Right atrium auricular region (tissue), 2 donors: ENCODE data around the gene PAX2. TPM values are rescaled to one million over a fixed set of nuclear protein-coding genes. Genes with fewer than 3 reads are reported as not detected.

Experiments
- DNase-seq: peaks from one replicate; pipeline ENCODE4 v3.0.0-alpha.2; 2019; ENCODE audit warnings: low spot score
- H3K27ac ChIP-seq, 2 donors: fragments of 200-600 bp; sonication (generic); 1 replicate in 1 of 2; 2 replicates in 1 of 2; pipeline ENCODE4 v1.5.1; 2016 to 2019
- H3K27me3 ChIP-seq, 2 donors: fragments of 200-600 bp; sonication (generic); one replicate each; pipeline versions ENCODE4 v1.5.1 to v1.6.0; 2017 to 2019
- H3K36me3 ChIP-seq: fragments of 200-600 bp; sonication (generic); one replicate; pipeline ENCODE4 v1.5.1; 2016
- H3K4me1 ChIP-seq, 2 donors: fragments of 200-600 bp; sonication (generic); one replicate each; pipeline versions ENCODE4 v1.5.1 to v1.6.0; 2017 to 2019
- H3K4me3 ChIP-seq, 2 donors: fragments of 200-600 bp; sonication (generic); 1 replicate in 1 of 2; 2 replicates in 1 of 2; pipeline ENCODE4 v1.5.1; 2017 to 2019; ENCODE audit warnings: mild to moderate bottlenecking in 1 of 2, moderate library complexity in 1 of 2
- H3K9me3 ChIP-seq, 2 donors: fragments of 200-600 bp; sonication (generic); one replicate each; pipeline ENCODE4 v1.5.1; 2019
- total RNA-seq, 2 donors: library from RNA; depleted of rRNA; stranded (reverse); fragments of >200 nt; gene quantifications; one replicate each; pipeline ENCODE4 v1.1.0, GENCODE V29; 2016
- TF ChIP-seq, protein P1 (sequence below), 2 donors: fragments of 200-600 bp; sonication (generic); IDR thresholded peaks; one replicate each; pipeline ENCODE4 v1.5.1; 2019; ENCODE audit warnings: antibody characterized with exemption in 2 of 2

Gene PAX2
- total RNA-seq, 2 donors from 2014 or later, result not detected

DNA sequence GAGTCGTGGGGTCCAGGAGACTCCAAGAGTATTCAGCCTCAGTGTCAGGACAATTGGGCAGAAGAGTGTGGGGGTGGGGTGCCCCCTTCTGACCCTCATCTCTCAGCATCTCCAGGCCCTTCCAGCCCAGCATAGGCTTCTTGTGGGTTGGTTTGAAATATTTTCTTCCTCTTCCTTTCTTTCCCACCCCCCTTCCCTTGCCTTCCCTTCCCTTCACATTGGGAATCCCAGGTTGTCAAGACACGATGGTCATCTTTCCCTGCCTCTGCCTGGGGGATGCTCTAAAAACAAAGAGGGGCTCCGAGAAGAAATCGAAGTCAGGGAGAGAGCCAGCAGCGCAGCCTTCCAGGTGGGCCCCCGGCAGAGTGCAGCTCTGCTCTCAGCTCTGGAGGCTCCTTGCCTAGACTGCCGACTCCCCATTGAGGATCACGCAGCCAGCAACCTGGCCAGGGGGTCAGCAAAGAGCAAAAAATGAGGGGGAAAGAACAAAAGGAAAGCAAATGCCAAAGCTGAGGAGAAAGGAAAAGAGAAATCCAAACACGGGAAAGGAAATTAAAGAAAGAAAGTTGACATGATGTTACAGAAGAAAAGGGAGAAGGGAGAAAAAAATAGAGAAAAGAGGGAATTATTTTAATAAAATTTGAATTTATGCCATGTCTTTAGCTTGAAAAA, 1.5 kb downstream of the PAX2 start:
- TF ChIP-seq, protein P1, sequence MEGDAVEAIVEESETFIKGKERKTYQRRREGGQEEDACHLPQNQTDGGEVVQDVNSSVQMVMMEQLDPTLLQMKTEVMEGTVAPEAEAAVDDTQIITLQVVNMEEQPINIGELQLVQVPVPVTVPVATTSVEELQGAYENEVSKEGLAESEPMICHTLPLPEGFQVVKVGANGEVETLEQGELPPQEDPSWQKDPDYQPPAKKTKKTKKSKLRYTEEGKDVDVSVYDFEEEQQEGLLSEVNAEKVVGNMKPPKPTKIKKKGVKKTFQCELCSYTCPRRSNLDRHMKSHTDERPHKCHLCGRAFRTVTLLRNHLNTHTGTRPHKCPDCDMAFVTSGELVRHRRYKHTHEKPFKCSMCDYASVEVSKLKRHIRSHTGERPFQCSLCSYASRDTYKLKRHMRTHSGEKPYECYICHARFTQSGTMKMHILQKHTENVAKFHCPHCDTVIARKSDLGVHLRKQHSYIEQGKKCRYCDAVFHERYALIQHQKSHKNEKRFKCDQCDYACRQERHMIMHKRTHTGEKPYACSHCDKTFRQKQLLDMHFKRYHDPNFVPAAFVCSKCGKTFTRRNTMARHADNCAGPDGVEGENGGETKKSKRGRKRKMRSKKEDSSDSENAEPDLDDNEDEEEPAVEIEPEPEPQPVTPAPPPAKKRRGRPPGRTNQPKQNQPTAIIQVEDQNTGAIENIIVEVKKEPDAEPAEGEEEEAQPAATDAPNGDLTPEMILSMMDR (IDR thresholded peaks at IDR 0.05), result no peak
- Histone ChIP-seq H3K27ac (no peak overlapping the region), H3K4me3 (no peak overlapping the region), H3K27me3 (peaks cover 75 to 89% of the 10 kb centered on the region in 2 donors), H3K36me3 (no peaks in the 10 kb centered on the region), H3K4me1 (peaks cover 0 to 65% of the 10 kb centered on the region in 2 donors), H3K9me3 (no peaks in the 10 kb centered on the region)
- DNase-seq, result no peak

DNA sequence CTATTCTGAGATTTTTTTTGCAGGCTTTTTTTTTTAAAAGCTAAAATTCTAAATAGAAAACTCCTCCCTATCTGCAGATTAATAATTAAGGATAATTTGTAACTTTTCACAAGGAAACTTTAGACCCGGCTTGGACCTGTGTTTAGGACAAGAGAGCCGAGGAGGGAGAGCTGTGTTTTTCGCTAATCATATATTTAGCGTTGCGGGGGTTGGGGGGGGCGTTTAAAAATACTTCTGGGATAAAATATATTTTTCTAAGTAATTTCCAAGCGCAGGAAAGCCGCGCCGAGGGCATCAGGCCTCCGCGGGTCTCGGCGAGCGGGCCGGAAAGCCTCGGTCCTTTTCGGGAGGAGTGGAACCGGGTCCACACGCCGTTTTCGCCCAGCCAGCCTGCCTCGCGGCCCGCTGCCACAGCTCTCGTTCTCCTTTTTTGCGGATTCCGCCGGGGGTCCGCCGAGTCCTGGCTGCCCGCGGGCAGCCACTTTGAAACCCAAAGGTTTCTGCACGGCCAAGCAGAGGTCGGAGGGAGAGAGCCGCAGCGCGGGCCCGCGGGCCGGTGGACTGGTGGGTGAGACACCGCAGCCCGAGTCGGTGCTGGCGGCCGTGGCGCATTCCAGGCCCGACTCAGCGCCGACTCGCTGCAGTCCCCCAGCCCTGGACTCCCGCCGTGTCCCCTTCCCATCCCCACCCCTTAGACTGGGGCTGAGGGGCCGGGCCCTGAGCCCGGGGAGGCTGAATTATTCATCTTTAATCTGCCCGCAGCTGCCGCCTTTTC, 2.3 kb downstream of the PAX2 start:
- Histone ChIP-seq H3K4me3 (peak overlapping the region in 1 of 2 donors; percentile 34), H3K27me3 (peaks cover 68 to 88% of the 10 kb centered on the region in 2 donors), H3K36me3 (no peaks in the 10 kb centered on the region), H3K4me1 (peaks cover 0 to 59% of the 10 kb centered on the region in 2 donors), H3K27ac (no peak overlapping the region), H3K9me3 (no peaks in the 10 kb centered on the region)
- no peak for DNase-seq
- TF ChIP-seq, protein P1 (IDR thresholded peaks at IDR 0.05), result no peak

DNA sequence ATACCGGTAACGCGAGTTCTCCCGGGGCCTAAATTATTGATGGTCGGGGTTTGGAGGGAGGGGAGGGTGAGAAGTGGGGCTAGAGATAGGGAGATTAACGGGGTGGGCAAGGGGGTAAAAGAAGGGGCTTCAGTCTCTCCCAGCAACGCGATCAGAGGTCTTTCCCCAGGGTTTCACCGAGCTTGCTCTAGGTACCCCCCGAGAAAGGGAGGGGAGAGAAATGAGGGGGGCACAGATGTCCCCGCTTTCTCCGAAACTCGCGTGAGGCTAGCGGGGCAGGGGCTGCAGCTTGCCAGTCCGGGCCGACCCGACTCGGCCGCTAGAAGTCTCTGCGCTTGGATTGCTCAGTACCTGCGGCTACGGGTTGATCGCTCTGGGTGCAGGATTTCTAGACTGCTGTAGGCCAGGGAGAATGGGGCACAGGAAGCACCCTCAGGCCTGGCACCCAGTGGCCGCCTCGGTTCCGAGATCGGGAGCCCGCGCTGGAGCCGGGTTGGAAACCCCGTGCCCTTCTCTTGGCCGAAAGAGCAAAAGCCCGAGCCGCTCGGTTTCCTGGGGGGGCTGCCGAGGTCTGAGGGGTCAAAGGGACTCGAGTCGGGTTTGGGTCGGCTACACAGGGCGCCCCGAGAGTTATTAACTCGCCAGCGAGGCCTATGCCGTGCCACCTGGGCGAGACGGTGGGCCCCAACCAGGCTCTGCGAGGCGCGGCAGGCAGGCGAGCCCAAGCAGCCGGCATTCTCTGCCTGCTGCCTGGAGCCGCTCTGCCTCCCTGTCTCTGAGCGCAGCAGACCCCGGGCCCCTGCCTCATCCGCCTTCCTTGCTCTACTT, 3.1 kb downstream of the PAX2 start:
- H3K9me3 ChIP-seq, result no peaks in the 10 kb centered on the region
- peaks cover 62 to 82% of the 10 kb centered on the region in 2 donors for H3K27me3 ChIP-seq
- TF ChIP-seq, protein P1 (IDR thresholded peaks at IDR 0.05), result no peak
- H3K27ac ChIP-seq, result no peak overlapping the region
- H3K4me1 ChIP-seq, result peaks cover 0 to 54% of the 10 kb centered on the region in 2 donors
- no peak for DNase-seq
- no peaks in the 10 kb centered on the region for H3K36me3 ChIP-seq
- H3K4me3 ChIP-seq, result peak overlapping the region in 1 of 2 donors; percentile 34

DNA sequence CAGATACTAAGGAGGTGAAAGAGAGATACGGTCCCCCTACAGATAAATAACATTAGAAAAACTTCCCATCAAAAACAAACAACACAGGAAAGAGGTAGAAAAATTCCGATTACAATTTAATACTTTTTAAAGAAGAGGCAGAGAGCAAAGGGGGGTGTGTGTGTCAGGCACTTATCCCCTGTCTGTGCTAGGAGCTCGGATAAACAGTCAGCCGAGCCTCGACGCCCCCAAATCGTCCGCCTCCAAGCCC, 3.6 kb downstream of the PAX2 start:
- peaks cover 0 to 49% of the 10 kb centered on the region in 2 donors for H3K4me1 ChIP-seq
- DNase-seq, result no peak
- peaks cover 57 to 79% of the 10 kb centered on the region in 2 donors for H3K27me3 ChIP-seq
- no peaks in the 10 kb centered on the region for H3K36me3 ChIP-seq
- H3K9me3 ChIP-seq, result no peaks in the 10 kb centered on the region
- H3K4me3 ChIP-seq, result no peak overlapping the region
- H3K27ac ChIP-seq, result no peak overlapping the region
- TF ChIP-seq, protein P1 (IDR thresholded peaks at IDR 0.05), result no peak

DNA sequence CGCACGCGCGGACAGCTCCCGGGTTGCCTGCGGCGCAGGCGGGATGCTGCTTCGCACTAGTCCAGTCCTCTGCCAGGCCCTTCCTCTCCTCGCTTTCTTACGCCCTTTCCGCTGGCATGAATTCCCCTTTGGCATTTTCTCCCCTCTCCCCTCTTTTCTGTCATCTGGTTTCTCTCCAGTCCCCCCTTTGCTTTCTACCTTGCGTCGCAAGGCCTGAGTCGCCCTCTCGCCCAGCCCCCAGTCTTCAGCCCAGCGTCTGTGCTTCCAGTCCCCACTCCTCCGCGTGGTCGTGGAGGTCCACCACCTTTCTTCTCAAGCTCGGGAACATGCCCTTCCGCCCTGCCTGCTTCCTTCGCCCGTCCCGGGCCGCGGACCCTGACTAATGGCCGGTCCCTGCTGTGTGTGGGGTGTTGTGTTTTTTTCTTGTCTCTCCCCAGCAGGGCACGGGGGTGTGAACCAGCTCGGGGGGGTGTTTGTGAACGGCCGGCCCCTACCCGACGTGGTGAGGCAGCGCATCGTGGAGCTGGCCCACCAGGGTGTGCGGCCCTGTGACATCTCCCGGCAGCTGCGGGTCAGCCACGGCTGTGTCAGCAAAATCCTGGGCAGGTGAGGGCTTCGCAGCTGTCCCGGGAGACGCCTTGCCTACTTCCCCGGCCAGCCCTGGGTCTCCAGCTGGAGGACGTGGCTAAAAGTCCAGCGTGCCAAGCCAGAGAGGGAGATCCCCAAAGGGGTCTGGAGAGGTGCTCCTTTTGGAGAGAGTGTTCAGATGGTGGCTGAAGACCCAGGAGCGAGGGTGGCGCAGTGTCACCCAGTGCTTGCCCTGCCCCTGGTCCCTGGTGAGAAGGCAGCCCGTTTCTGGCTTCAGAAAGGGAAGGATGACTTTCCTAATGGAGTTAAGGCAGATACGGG, 4.2 kb downstream of the PAX2 start:
- Histone ChIP-seq H3K9me3 (no peaks in the 10 kb centered on the region), H3K4me1 (peaks cover 0 to 44% of the 10 kb centered on the region in 2 donors), H3K36me3 (no peaks in the 10 kb centered on the region), H3K27ac (no peak overlapping the region), H3K4me3 (no peak overlapping the region), H3K27me3 (peaks cover 52 to 73% of the 10 kb centered on the region in 2 donors)
- DNase-seq, result no peak
- TF ChIP-seq, protein P1 (IDR thresholded peaks at IDR 0.05), result no peak
